GM23338 (cell line): ENCODE measurements around the gene LRRC63. TPM values are rescaled to one million over a fixed set of nuclear protein-coding genes. Genes with fewer than 3 reads are reported as not detected.

Experiments used
- ATAC-seq: fragments of 200-7000 bp; cut with Tn5 transposase; 3 replicates; pipeline ENCODE4 v1.9.1; 2020
- DNase-seq: peaks from one replicate; pipeline ENCODE4 v3.0.0-alpha.2; 2015; ENCODE audit warnings: low spot score
- H2AFZ ChIP-seq: fragments of 200-600 bp; sonication (generic); 2 replicates; pipeline ENCODE4 v1.8.0; 2016; ENCODE audit warnings: antibody characterized with exemption, mild to moderate bottlenecking, moderate library complexity
- H3F3A ChIP-seq: fragments of 200-600 bp; sonication (generic); replicated peaks from 2 replicates; pipeline ENCODE4 v1.8.0; 2017; ENCODE audit warnings: antibody characterized with exemption, mixed run types, low read depth
- H3K27ac ChIP-seq: fragments of 200-600 bp; sonication (generic); 2 replicates; pipeline ENCODE4 v1.6.1; 2016; ENCODE audit warnings: low read depth
- H3K27me3 ChIP-seq: fragments of 200-600 bp; sonication (generic); 2 replicates; pipeline ENCODE4 v1.8.0; 2016; ENCODE audit warnings: mild to moderate bottlenecking, mixed run types, moderate library complexity; ENCODE audit not compliant: insufficient read depth
- H3K36me3 ChIP-seq: fragments of 200-600 bp; sonication (generic); 2 replicates; pipeline ENCODE4 v1.8.0; 2016; ENCODE audit warnings: mild to moderate bottlenecking; ENCODE audit not compliant: insufficient read depth
- H3K4me1 ChIP-seq: fragments of 200-600 bp; sonication (generic); 2 replicates; pipeline ENCODE4 v1.8.0; 2016; ENCODE audit warnings: mild to moderate bottlenecking, moderate library complexity; ENCODE audit not compliant: insufficient read depth
- H3K4me2 ChIP-seq: fragments of 200-600 bp; sonication (generic); 2 replicates; pipeline ENCODE4 v1.7.1; 2017; ENCODE audit warnings: mixed run types
- H3K4me3 ChIP-seq: fragments of 200-600 bp; sonication (generic); 2 replicates; pipeline ENCODE4 v1.6.1; 2016; ENCODE audit warnings: mixed run types
- H3K79me2 ChIP-seq: fragments of 200-600 bp; sonication (generic); replicated peaks from 2 replicates; pipeline ENCODE4 v1.8.0; 2017; ENCODE audit warnings: mild to moderate bottlenecking; ENCODE audit not compliant: insufficient read depth
- H3K9me2 ChIP-seq: fragments of 200-600 bp; sonication (generic); 2 replicates; pipeline ENCODE4 v1.8.0; 2017; ENCODE audit not compliant: insufficient read depth
- H4K20me1 ChIP-seq: fragments of 200-600 bp; sonication (generic); replicated peaks from 2 replicates; pipeline ENCODE4 v1.8.0; 2017; ENCODE audit warnings: mild to moderate bottlenecking; ENCODE audit not compliant: insufficient read depth
- H3K27ac Mint-ChIP-seq: 2 replicates; pipeline ENCODE4 v1.8.0; 2020; ENCODE audit warnings: inconsistent platforms, mild to moderate bottlenecking, moderate library complexity, mixed read lengths
- H3K27me3 Mint-ChIP-seq: 3 replicates; pipeline ENCODE4 v1.8.0; 2022; ENCODE audit warnings: low read depth, mild to moderate bottlenecking, moderate library complexity, mixed read lengths, inconsistent platforms; ENCODE audit not compliant: insufficient read depth, poor library complexity
- H3K36me3 Mint-ChIP-seq: 3 replicates; pipeline ENCODE4 v1.8.0; 2021; ENCODE audit warnings: low read depth, mild to moderate bottlenecking, inconsistent platforms, moderate library complexity, mixed read lengths
- H3K4me1 Mint-ChIP-seq: 3 replicates; pipeline ENCODE4 v1.8.0; 2020; ENCODE audit warnings: mild to moderate bottlenecking, inconsistent platforms, mixed read lengths
- H3K4me3 Mint-ChIP-seq: 3 replicates; pipeline ENCODE4 v1.8.0; 2021; ENCODE audit warnings: moderate library complexity, mild to moderate bottlenecking, inconsistent platforms, mixed read lengths
- H3K9me3 Mint-ChIP-seq: 3 replicates; pipeline ENCODE4 v1.8.0; 2020; ENCODE audit warnings: moderate library complexity, mild to moderate bottlenecking, inconsistent platforms, mixed read lengths
- CTCF ChIP-seq, 2 experiments: fragments of 200-600 bp in 1 of 2; sonication (generic) in 1 of 2; conservative IDR thresholded peaks; 2 replicates each; pipeline versions ENCODE4 v1.5.1 to v1.6.1; 2016 to 2017; ENCODE audit warnings: antibody characterized with exemption in 2 of 2, low read depth in 2 of 2, mild to moderate bottlenecking in 2 of 2, moderate library complexity in 1 of 2
- EZH2 ChIP-seq: fragments of 200-600 bp; sonication (generic); IDR thresholded peaks from one replicate; pipeline ENCODE4 v1.8.0; 2017; ENCODE audit warnings: antibody characterized with exemption, mild to moderate bottlenecking, low read depth; ENCODE audit not compliant: unreplicated experiment
- EZH2phosphoT487 ChIP-seq: fragments of 200-600 bp; sonication (generic); IDR thresholded peaks from one replicate; pipeline ENCODE4 v1.8.1; 2018; ENCODE audit warnings: antibody characterized with exemption; ENCODE audit not compliant: unreplicated experiment
- ZNF114 ChIP-seq: fragments of 250-450 bp; sonication (Bioruptor Pico); IDR thresholded peaks from 2 replicates; pipeline ENCODE4 v1.5.0; 2020; ENCODE audit warnings: mild to moderate bottlenecking, moderate library complexity
- ZNF462 ChIP-seq: fragments of 250-450 bp; sonication (Bioruptor Pico); IDR thresholded peaks from 2 replicates; pipeline ENCODE4 v1.5.0; 2020; ENCODE audit warnings: mild to moderate bottlenecking, moderate library complexity
- polyA plus RNA-seq: library from polyadenylated mRNA; unstranded; fragments of >200 nt; fragmentation: Nextera tagmentation; extraction: Ambion mirVana; gene quantifications from 2 replicates; pipeline ENCODE4 v1.2.1, GENCODE V29; 2016
- total RNA-seq: library from RNA; depleted of rRNA; stranded (reverse); fragments of >200 nt; shearing (Covaris generic); gene quantifications from 2 replicates; pipeline ENCODE4 v1.2.3, GENCODE V29; 2014

The LRRC63 gene
- total and polyA plus RNA-seq, 2 experiments from 2014 or later: not detected

GRCh38 chr13:46289260-46289955 lies 77.7 kb downstream of the LRRC63 start (continued):
- TF ChIP-seq ZNF462 (CRISPR knock-in tag) (no peak), EZH2phosphoT487 (no peak), EZH2 (no peak), CTCF (conservative IDR thresholded peaks at IDR 0.05; ENCODE audit: low read depth in 2 of 2) (no peak), ZNF114 (CRISPR knock-in tag) (no peak)

- no peak for DNase-seq
- Mint-ChIP-seq H3K27ac (no peak overlapping the region), H3K4me1 (peaks cover 12% of the 10 kb centered on the region), H3K36me3 (no peaks in the 10 kb centered on the region), H3K4me3 (no peak overlapping the region), H3K9me3 (no peaks in the 10 kb centered on the region), H3K27me3 (peaks cover 5% of the 10 kb centered on the region)
- no peak overlapping the region for H3K4me3 ChIP-seq
- H3K4me2 ChIP-seq: no peak overlapping the region
- H3K9me2 ChIP-seq: peaks cover 12% of the 10 kb centered on the region; the same call in 1 of the 2 replicates
- no peak for ATAC-seq
- H3K79me2 ChIP-seq: no peaks in the 10 kb centered on the region
- H3K4me1 ChIP-seq: 0 out of 2 replicates have a peak, but pooled peaks cover 8% of the 10 kb centered on the region
- no peaks in the 10 kb centered on the region for H4K20me1 ChIP-seq
- no peaks in the 10 kb centered on the region for H3K36me3 ChIP-seq
- H3F3A ChIP-seq: no peaks in the 10 kb centered on the region
- no peak overlapping the region for H2AFZ ChIP-seq
- H3K27me3 ChIP-seq: no peaks in the 10 kb centered on the region
- no peak overlapping the region for H3K27ac ChIP-seq
- TF ChIP-seq ZNF462 (CRISPR knock-in tag): no peak
Measured at GRCh38 chr13:46290434-46290833, 78.7 kb downstream of the LRRC63 start.
